ENCODE results near the gene ATP5MK.
"Not testable (repeated sequence)": the region's sequence is repeated elsewhere in the genome, so short reads cannot be mapped to it uniquely, and the experiment has no call there.

The ATP5MK gene, protein sequence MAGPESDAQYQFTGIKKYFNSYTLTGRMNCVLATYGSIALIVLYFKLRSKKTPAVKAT

GRCh38 chr10:103396067-103396788 lies at the start of gene ATP5MK, which contains the start of gene PDCD11:
TSS of gene ATP5MK (minus strand) at chr10:103396475. CDS start at chr10:103392457, 4,018 bp downstream.
TSS of gene PDCD11 (plus strand) at chr10:103396626. CDS start at chr10:103398427, 1,801 bp downstream.
- DNase-seq (ENCODE audit: low read depth in 3 of 3, low spot score in 1 of 3), result peak; percentile 82 to 84 (median 83)

DNA sequence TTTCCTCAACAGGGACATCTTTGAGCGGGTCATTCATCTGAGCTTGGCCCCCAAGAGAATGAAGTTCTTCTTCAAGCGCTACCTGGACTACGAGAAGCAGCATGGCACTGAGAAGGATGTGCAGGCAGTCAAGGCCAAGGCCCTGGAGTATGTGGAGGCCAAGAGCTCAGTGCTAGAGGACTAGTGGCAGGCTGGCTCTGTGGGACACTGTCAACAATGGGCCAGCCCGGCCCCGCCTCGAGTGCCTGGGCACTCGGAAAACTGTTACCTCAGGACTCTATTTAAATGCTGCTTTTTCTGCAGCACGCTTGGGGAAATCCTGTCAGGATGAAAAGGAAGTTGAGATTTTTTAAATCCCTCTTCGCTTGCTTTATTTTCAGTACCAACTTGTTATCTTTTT lies 49.1 kb upstream of the ATP5MK start:
- no peak for DNase-seq (ENCODE audit: low read depth in 3 of 3, low spot score in 1 of 3)

- DNase-seq (ENCODE audit: low read depth in 3 of 3, low spot score in 1 of 3), result no peak
Measured at GRCh38 chr10:103444478-103444877, 48.2 kb upstream of the ATP5MK start.

GRCh38 chr10:103443475-103444185 lies 47.4 kb upstream of the ATP5MK start:
- no peak for DNase-seq (ENCODE audit: low read depth in 3 of 3, low spot score in 1 of 3)

- DNase-seq (ENCODE audit: low read depth in 3 of 3, low spot score in 1 of 3), result no peak
Measured at GRCh38 chr10:103442031-103442461, 45.8 kb upstream of the ATP5MK start.

DNA sequence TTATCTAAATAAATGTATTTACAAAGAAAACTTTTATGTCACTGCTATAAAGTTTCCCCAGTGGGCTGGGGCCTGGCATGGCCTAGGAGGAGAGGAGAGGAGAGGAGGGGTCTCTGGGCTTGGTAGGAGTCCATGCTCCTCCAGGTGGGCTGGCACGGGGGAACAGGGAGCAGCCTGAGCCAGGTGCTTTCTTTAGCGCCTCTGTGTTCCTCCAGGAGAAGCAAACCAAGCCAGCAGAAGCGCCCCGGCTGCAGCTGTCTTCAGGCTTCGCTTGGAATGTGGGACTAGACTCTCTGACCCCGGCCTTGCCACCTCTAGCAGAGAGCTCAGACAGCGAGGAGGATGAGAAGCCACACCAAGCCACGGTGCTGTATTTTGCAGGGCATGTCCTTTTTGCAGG lies 45.3 kb upstream of the ATP5MK start:
- DNase-seq (ENCODE audit: low read depth in 3 of 3, low spot score in 1 of 3), result no peak

DNA sequence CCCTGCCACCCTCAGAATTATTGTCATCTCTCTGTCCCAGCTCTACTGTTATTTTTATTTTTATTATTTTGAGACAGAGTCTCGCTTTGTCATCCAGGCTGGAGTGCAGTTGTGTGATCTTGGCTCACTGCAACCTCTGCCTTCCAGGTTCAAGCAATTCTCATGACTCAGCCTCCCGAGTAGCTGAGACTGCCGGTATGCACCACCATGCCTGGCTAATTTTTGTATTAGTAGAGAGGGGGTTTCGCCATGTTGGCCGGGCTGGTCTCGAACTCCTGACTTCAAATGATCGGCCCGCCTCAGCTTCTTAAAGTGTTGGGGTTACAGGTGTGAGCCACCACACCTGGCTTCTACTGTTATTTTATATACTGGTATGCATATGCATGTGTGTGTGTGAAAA lies 44.9 kb upstream of the ATP5MK start:
- DNase-seq (ENCODE audit: low read depth in 3 of 3, low spot score in 1 of 3), result no peak

DNA sequence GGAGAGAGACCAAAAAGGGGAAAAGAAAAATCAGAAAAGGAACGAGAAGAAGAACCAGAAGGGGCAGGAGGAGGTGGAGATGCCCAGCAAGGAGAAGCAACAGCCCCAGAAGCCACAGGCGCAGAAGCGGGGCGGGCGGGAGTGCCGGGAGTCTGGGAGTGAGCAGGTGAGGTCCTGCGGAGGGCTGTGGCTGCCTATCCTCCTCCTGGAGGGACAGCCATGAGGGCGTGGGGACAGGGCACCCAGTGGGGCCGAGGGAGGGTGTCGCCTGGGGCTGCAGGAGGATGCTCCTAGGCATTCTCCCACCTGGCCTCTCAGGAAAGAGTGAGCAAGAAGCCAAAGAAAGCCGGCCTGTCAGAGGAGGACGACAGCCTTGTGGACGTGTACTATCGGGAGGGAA lies 44.1 kb upstream of the ATP5MK start:
- DNase-seq (ENCODE audit: low read depth in 3 of 3, low spot score in 1 of 3), result no peak

DNA sequence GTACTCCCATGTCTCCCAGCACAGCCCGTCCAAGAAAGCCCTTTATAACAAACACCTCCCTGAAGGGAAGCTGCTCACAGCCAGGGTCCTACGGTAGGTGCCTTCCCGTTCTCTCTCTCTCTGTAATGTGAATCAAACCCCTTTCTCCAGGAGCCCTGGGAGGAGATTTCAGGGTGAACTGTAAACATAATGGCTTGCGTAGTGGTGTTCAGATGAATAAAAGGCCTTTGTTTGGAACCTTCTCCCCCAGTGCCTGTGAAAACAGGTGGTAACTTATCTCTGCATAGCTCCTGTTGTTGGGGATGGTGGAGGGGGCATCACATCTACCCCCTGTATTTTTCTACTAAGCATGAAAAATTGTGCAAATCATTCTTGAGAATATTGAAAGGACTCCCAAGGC lies 43.5 kb upstream of the ATP5MK start:
- no peak for DNase-seq (ENCODE audit: low read depth in 3 of 3, low spot score in 1 of 3)

DNA sequence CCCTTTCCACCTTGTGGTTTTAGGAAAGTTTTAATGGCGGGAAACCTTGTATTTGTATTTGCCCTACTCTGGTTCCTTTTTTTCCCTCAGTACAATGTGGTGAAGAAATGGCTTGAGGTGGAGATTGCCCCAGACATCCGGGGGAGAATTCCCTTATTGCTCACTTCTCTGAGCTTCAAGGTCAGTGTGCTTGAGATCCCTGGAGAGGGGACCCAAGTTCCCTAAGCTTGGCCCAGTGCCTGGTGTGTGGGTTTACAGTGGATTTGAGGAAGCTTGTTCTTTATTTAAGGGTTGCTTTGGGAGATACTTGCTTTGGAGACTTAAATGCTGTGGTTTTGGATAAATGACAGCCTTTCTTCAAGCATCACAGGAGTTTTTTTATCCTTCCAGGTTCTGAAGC lies 37.6 kb upstream of the ATP5MK start:
- DNase-seq (ENCODE audit: low read depth in 3 of 3, low spot score in 1 of 3), result no peak

- DNase-seq (ENCODE audit: low read depth in 3 of 3, low spot score in 1 of 3), result no peak
Measured at GRCh38 chr10:103431902-103432301, 35.6 kb upstream of the ATP5MK start.

DNA sequence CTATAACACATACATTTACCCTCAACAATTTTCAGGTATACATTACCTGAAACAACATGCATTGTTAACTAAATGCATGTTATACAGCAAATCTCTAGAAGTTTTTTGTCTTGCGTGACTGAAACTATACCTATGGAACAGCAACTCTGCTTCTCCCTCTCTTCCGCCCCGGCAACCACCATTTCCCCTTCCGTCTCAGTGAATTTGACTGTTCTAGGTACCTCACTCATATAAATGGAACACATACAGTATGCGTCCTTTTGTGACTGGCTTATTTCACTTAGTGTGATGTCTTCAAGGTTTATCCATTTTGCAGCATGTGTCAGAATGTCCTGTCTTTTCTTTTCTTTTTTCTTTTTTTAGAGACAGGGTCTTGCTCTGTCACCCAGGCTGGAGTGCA lies 33.4 kb upstream of the ATP5MK start:
- no peak for DNase-seq (ENCODE audit: low read depth in 3 of 3, low spot score in 1 of 3)

- DNase-seq (ENCODE audit: low read depth in 3 of 3, low spot score in 1 of 3), result no peak
Measured at GRCh38 chr10:103428989-103429643, 32.8 kb upstream of the ATP5MK start.

GRCh38 chr10:103427866-103428265 lies 31.6 kb upstream of the ATP5MK start:
- no peak for DNase-seq (ENCODE audit: low read depth in 3 of 3, low spot score in 1 of 3)

- no peak for DNase-seq (ENCODE audit: low read depth in 3 of 3, low spot score in 1 of 3)
Measured at GRCh38 chr10:103423748-103424147, 27.5 kb upstream of the ATP5MK start.

GRCh38 chr10:103419101-103419500 lies 22.8 kb upstream of the ATP5MK start:
- no peak for DNase-seq (ENCODE audit: low read depth in 3 of 3, low spot score in 1 of 3)

- no peak for DNase-seq (ENCODE audit: low read depth in 3 of 3, low spot score in 1 of 3)
Measured at GRCh38 chr10:103417601-103418000, 21.3 kb upstream of the ATP5MK start.

GRCh38 chr10:103417148-103417469 lies 20.8 kb upstream of the ATP5MK start:
- DNase-seq (ENCODE audit: low read depth in 3 of 3, low spot score in 1 of 3), result not testable (repeated sequence)

GRCh38 chr10:103416436-103417147 lies 20.3 kb upstream of the ATP5MK start:
- DNase-seq (ENCODE audit: low read depth in 3 of 3, low spot score in 1 of 3), result peak; percentile 10 to 27 (median 24)

DNA sequence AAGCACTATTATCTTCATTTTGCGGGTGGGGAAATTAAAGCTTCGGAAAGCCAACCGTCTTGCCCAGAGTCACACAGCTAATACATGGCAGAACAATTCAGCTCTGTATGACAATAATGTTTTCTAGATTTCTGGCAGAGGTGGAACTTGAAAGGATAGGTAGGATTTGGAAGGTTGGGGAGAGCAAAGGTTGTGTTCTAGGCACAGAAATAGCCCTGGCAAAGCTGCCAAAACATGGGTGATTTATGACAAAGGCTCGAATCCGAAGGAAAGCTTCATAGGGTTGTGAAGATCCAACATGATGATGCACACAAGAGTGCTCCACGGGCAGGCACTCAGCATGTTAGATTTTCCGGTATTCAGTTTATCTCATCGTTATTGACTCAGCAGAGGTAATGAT lies 19.3 kb upstream of the ATP5MK start:
- DNase-seq (ENCODE audit: low read depth in 3 of 3, low spot score in 1 of 3), result no peak

DNA sequence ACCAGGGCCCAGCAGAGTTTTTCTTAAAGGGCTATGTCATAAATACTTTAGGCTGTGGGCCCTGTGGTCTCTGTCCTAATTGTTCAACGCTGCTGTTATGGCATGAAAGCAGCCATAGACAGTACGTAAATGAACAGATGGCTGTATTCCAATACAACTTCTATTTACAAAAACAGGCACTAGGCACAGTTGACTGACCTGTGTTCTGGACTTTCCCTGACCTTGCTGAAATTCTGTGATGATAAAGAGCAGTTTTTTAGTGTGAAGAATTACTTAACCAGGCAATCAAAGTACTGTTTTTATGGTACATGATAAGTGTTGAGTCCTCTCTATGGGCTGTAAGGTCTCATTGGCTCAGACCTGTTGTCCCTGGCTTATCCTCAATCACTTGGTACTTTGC lies 17.3 kb upstream of the ATP5MK start:
- DNase-seq (ENCODE audit: low read depth in 3 of 3, low spot score in 1 of 3), result no peak

All from stimulated activated CD4-positive, alpha-beta T cell treated with anti-CD3 and anti-CD28 coated beads, TNF-alpha, amount 100 ng/mL, for 1 hour (primary cell).